Psoas muscle (tissue), 8 donors: ENCODE data around the gene TTC19. TPM values are rescaled to one million over a fixed set of nuclear protein-coding genes. Genes with fewer than 3 reads are reported as not detected.
"Not testable (repeated sequence)": the region's sequence is repeated elsewhere in the genome, so short reads cannot be mapped to it uniquely, and the experiment has no call there.

Experiments
- ATAC-seq, 4 donors: fragments of 200-7000 bp; cut with Tn5 transposase; one replicate each; pipeline ENCODE4 v1.9.1; 2020; ENCODE audit warnings: moderate library complexity in 3 of 4, mild to moderate bottlenecking in 2 of 4
- DNase-seq, 2 donors: peaks; one replicate each; pipeline ENCODE4 v3.0.0-alpha.2; 2020
- H3K27ac ChIP-seq: fragments of 200-600 bp; one replicate; pipeline ENCODE4 v1.8.0; 2022
- H3K27me3 ChIP-seq, 3 donors: fragments of 200-600 bp in 1 of 3; one replicate each; pipeline versions ENCODE4 v1.6.1 to v1.8.0; 2013 to 2022; ENCODE audit warnings: low read length in 2 of 3, mild to moderate bottlenecking in 2 of 3, moderate library complexity in 1 of 3; ENCODE audit not compliant: insufficient read depth in 3 of 3
- H3K36me3 ChIP-seq, 2 donors: fragments of 200-600 bp in 1 of 2; one replicate each; pipeline versions ENCODE4 v1.6.1 to v1.8.0; 2013 to 2022; ENCODE audit warnings: low read depth in 1 of 2, mild to moderate bottlenecking in 1 of 2, moderate library complexity in 1 of 2; ENCODE audit not compliant: insufficient read depth in 1 of 2
- H3K4me1 ChIP-seq: fragments of 200-600 bp; one replicate; pipeline ENCODE4 v1.8.0; 2022
- H3K4me3 ChIP-seq: fragments of 200-600 bp; one replicate; pipeline ENCODE4 v1.8.0; 2022; ENCODE audit warnings: mild to moderate bottlenecking
- H3K9me3 ChIP-seq: fragments of 200-600 bp; one replicate; pipeline ENCODE4 v1.8.0; 2022
- CTCF ChIP-seq: fragments of 200-600 bp; IDR thresholded peaks from one replicate; pipeline ENCODE4 v1.8.0; 2022; ENCODE audit warnings: antibody characterized with exemption
- WGBS, 3 donors: extraction: QIAGEN DNeasy Blood & Tissue Kit; methylation state at CpG; one replicate each; pipeline versions ENCODE4 v1.1.6 to v1.1.7; 2013; 5-methylcytosine and 5-hydroxymethylcytosine counted together
- intact Hi-C, 2 donors: fragments of 100-400 bp; cut with DNase I; formaldehyde crosslinking; loops; one replicate each; pipeline versions ENCODE4 v1.11.0 to v1.14.2; 2022
- polyA plus RNA-seq, 3 donors: library from polyadenylated mRNA; stranded (reverse); fragments of 200-250 nt; gene quantifications; one replicate each; pipeline ENCODE4 v1.2.3, GENCODE V29; 2013
- total RNA-seq, 4 donors: library from RNA; stranded (reverse); fragmentation: NEBNext Ultra II Directional in 2 of 4; extraction: Animal tissue kit (Norgen Biotek cat#: 25700) in 2 of 4; gene quantifications; one replicate each; pipeline versions ENCODE4 v1.2.1 to v1.2.4, GENCODE V29; 2021 to 2023
- donor health status: healthy with polysubstance abuse.
- donor health status: DM: no; HTN: no; CAD: no; lungs with moderate emphysema.
- donor health status: Bipolar disorder and iron deficiency.
- donor health status: healthy.
- donor health status: DM: yes; HTN: yes; CAD: no.
- donor health status: DM: no; HTN: no; CAD: no.
- donor health status: DM: no; HTN: no; CAD: no.
- donor health status: DM: yes; HTN: yes; CAD: no.

The TTC19 gene
- total and polyA plus RNA-seq, 7 donors = 16.5 to 34.2 (median 27.2) TPM

- no peaks in the 10 kb centered on the region for H3K4me1 ChIP-seq
- no peak for DNase-seq
- intact Hi-C loops = no loop called here
- no peaks in the 10 kb centered on the region for H3K27me3 ChIP-seq
- no peak overlapping the region for H3K27ac ChIP-seq
- no peaks in the 10 kb centered on the region for H3K9me3 ChIP-seq
- no peak for TF ChIP-seq CTCF
- ATAC-seq = no peak
- H3K4me3 ChIP-seq = no peak overlapping the region
- WGBS, 3 donors = 99 to 100% (median 99%) methylated on average over 6 of the region's 6 CpGs
- H3K36me3 ChIP-seq = peaks cover 0 to 68% of the 10 kb centered on the region in 2 donors
Observed at GRCh38 chr17:16050844-16051243, 51.2 kb downstream of the TTC19 start.

- no peak overlapping the region for H3K27ac ChIP-seq
- intact Hi-C loops = no loop called here
- ATAC-seq = no peak
Observed at GRCh38 chr17:16052486-16052885, 52.9 kb downstream of the TTC19 start.

GRCh38 chr17:16055139-16055538 lies 55.5 kb downstream of the TTC19 start:
- H3K36me3 ChIP-seq = peaks cover 4 to 74% of the 10 kb centered on the region in 2 donors
- ATAC-seq, intact Hi-C loops, H3K27ac ChIP-seq, H3K4me1 ChIP-seq, DNase-seq, H3K4me3 ChIP-seq, H3K27me3 ChIP-seq, H3K9me3 ChIP-seq: not testable (repeated sequence)
- WGBS, 3 donors = 74 to 88% (median 88%) methylated on average over 4 of the region's 4 CpGs

More at GRCh38 chr17:16052486-16052885, 52.9 kb downstream of the TTC19 start:
- WGBS, 3 donors = 53 to 83% (median 60%) methylated on average over 1 of the region's 1 CpG
- Histone ChIP-seq H3K4me1 (no peaks in the 10 kb centered on the region), H3K27me3 (no peaks in the 10 kb centered on the region), H3K36me3 (peaks cover 0 to 68% of the 10 kb centered on the region in 2 donors), H3K4me3 (no peak overlapping the region), H3K9me3 (no peaks in the 10 kb centered on the region)
- DNase-seq = no peak
- TF ChIP-seq CTCF = no peak

- intact Hi-C loops = no loop called here
- ATAC-seq = no peak
- no peak for DNase-seq
- no peaks in the 10 kb centered on the region for H3K9me3 ChIP-seq
- no peak for TF ChIP-seq CTCF
- H3K4me1 ChIP-seq = no peaks in the 10 kb centered on the region
- H3K36me3 ChIP-seq = peaks cover 16 to 99% of the 10 kb centered on the region in 2 donors
- no peak overlapping the region for H3K4me3 ChIP-seq
- 72 to 78% (median 74%) methylated on average over 2 of the region's 2 CpGs for WGBS, 3 donors
- H3K27me3 ChIP-seq = no peaks in the 10 kb centered on the region
- no peak overlapping the region for H3K27ac ChIP-seq
Observed at GRCh38 chr17:16061631-16062030, 62.0 kb downstream of the TTC19 start.

- DNase-seq (no peak), ATAC-seq (no peak)
- TF ChIP-seq CTCF = no peak
- intact Hi-C loops = no loop called here
- no peaks in the 10 kb centered on the region for H3K9me3 ChIP-seq
- 94 to 97% (median 97%) methylated on average over 4 of the region's 4 CpGs for WGBS, 3 donors
- no peak overlapping the region for H3K4me3 ChIP-seq
- no peak overlapping the region for H3K27ac ChIP-seq
- H3K36me3 ChIP-seq = peaks cover 22 to 99% of the 10 kb centered on the region in 2 donors
- H3K27me3 ChIP-seq = no peaks in the 10 kb centered on the region
- no peaks in the 10 kb centered on the region for H3K4me1 ChIP-seq
Observed at GRCh38 chr17:16066125-16066524, 66.5 kb downstream of the TTC19 start.
